Measurements from ENCODE around the gene APBA2.

The APBA2 gene

GRCh38 chr15:29103824-29104565 is 218.2 kb downstream of the APBA2 start:
- intact Hi-C loops (cut with DNase I): no loop called here

GRCh38 chr15:29104566-29104880 is 218.7 kb downstream of the APBA2 start:
- intact Hi-C loops (cut with DNase I): no loop called here
- DNase-seq: no peak

More at GRCh38 chr15:29103824-29104565, 218.2 kb downstream of the APBA2 start:
- DNase-seq: peak; percentile 68 to 97 (median 80)

- intact Hi-C loops (cut with DNase I): no loop called here
- DNase-seq: peak in 4 of 10 donors; percentile 19 to 74 (median 56)
Observed at GRCh38 chr15:29105151-29105854, 219.5 kb downstream of the APBA2 start.

GRCh38 chr15:29106116-29106515 is 220.3 kb downstream of the APBA2 start:
- intact Hi-C loops (cut with DNase I): no loop called here
- DNase-seq: no peak

- intact Hi-C loops (cut with DNase I): no loop called here
- DNase-seq: peak in 4 of 10 donors; percentile 25 to 78 (median 66)
Observed at GRCh38 chr15:29106551-29107290, 220.9 kb downstream of the APBA2 start.

GRCh38 chr15:29107291-29107890 is 221.6 kb downstream of the APBA2 start:
- intact Hi-C loops (cut with DNase I): no loop called here

GRCh38 chr15:29107971-29108645 is 222.3 kb downstream of the APBA2 start:
- peak in 4 of 10 donors; percentile 19 to 77 (median 64) for DNase-seq
- intact Hi-C loops (cut with DNase I): no loop called here

More at GRCh38 chr15:29107291-29107890, 221.6 kb downstream of the APBA2 start:
- peak in 4 of 10 donors; percentile 24 to 71 (median 60) for DNase-seq

GRCh38 chr15:29109762-29110161 is 224.0 kb downstream of the APBA2 start:
- intact Hi-C loops (cut with DNase I): no loop called here

GRCh38 chr15:29110176-29110575 is 224.4 kb downstream of the APBA2 start:
- intact Hi-C loops (cut with DNase I): no loop called here
- DNase-seq: no peak

More at GRCh38 chr15:29109762-29110161, 224.0 kb downstream of the APBA2 start:
- no peak for DNase-seq

- intact Hi-C loops (cut with DNase I): no loop called here
- no peak for DNase-seq
Observed at GRCh38 chr15:29110733-29111132, 225.0 kb downstream of the APBA2 start.

- DNase-seq: no peak
- intact Hi-C loops (cut with DNase I): no loop called here
Observed at GRCh38 chr15:29111705-29112281, 226.0 kb downstream of the APBA2 start.

GRCh38 chr15:29113336-29114220 is 227.8 kb downstream of the APBA2 start:
- no peak for DNase-seq
- intact Hi-C loops (cut with DNase I): no loop called here

GRCh38 chr15:29114221-29115092 is 228.7 kb downstream of the APBA2 start:
- intact Hi-C loops (cut with DNase I): no loop called here
- no peak for DNase-seq

GRCh38 chr15:29115093-29115991 is 229.6 kb downstream of the APBA2 start:
- peak in 7 of 10 donors; percentile 31 to 94 (median 50) for DNase-seq
- intact Hi-C loops (cut with DNase I): no loop called here

- no peak for DNase-seq
- intact Hi-C loops (cut with DNase I): no loop called here
Observed at GRCh38 chr15:29116970-29117700, 231.4 kb downstream of the APBA2 start.

- DNase-seq: no peak
- intact Hi-C loops (cut with DNase I): no loop called here
Observed at GRCh38 chr15:29117778-29118177, 232.0 kb downstream of the APBA2 start.

Measured in posterior cingulate gyrus (tissue), 11 donors.